HFFc6 (cell line): ENCODE results near the gene RHOBTB3. TPM values are rescaled to one million over a fixed set of nuclear protein-coding genes. Genes with fewer than 3 reads are reported as not detected.
A peak's percentile ranks its signal among the peaks of the same experiment; 100 is the strongest.

Experiments
- DNase-seq: peaks from one replicate; pipeline ENCODE4 v3.0.0-alpha.2; 2018
- H3K27ac Mint-ChIP-seq: 2 replicates; pipeline ENCODE4 v1.8.0; 2020; ENCODE audit warnings: mild to moderate bottlenecking, mixed read lengths
- H3K27me3 Mint-ChIP-seq: 2 replicates; pipeline ENCODE4 v1.8.0; 2021; ENCODE audit warnings: mild to moderate bottlenecking, moderate library complexity, mixed read lengths; ENCODE audit not compliant: insufficient read depth
- H3K36me3 Mint-ChIP-seq: 2 replicates; pipeline ENCODE4 v1.8.0; 2021; ENCODE audit warnings: low read depth, mixed read lengths
- H3K4me1 Mint-ChIP-seq: 2 replicates; pipeline ENCODE4 v1.8.0; 2020; ENCODE audit warnings: low read depth, mixed read lengths
- H3K4me3 Mint-ChIP-seq: 2 replicates; pipeline ENCODE4 v1.8.0; 2020; ENCODE audit warnings: mild to moderate bottlenecking, moderate library complexity, mixed read lengths
- H3K9me3 Mint-ChIP-seq: 2 replicates; pipeline ENCODE4 v1.8.0; 2020; ENCODE audit warnings: mild to moderate bottlenecking, mixed read lengths
- total RNA-seq, 6 experiments: library from RNA; stranded (reverse); fragmentation: NEBNext Ultra II Directional; extraction: Animal tissue kit (Norgen Biotek cat#: 25700); gene quantifications; 2 replicates in 1 of 6; 3 replicates in 5 of 6; pipeline ENCODE4 v1.2.3, GENCODE V29; 2021
- TF ChIP-seq, protein P1 (sequence below): fragments of 200-600 bp; sonication (generic); IDR thresholded peaks from 2 replicates; pipeline ENCODE4 v1.5.0; 2021; ENCODE audit warnings: antibody characterized with exemption, mild to moderate bottlenecking

RHOBTB3 gene
- total RNA-seq, 6 experiments from 2014 or later, result 110 to 184 (median 160) TPM

- Mint-ChIP-seq H3K27ac (peak overlapping the region; percentile 80), H3K9me3 (no peaks in the 10 kb centered on the region), H3K36me3 (peaks cover 43% of the 10 kb centered on the region), H3K4me1 (peaks cover 61% of the 10 kb centered on the region), H3K4me3 (peak overlapping the region; percentile 96), H3K27me3 (no peaks in the 10 kb centered on the region)
- TF ChIP-seq, protein P1, sequence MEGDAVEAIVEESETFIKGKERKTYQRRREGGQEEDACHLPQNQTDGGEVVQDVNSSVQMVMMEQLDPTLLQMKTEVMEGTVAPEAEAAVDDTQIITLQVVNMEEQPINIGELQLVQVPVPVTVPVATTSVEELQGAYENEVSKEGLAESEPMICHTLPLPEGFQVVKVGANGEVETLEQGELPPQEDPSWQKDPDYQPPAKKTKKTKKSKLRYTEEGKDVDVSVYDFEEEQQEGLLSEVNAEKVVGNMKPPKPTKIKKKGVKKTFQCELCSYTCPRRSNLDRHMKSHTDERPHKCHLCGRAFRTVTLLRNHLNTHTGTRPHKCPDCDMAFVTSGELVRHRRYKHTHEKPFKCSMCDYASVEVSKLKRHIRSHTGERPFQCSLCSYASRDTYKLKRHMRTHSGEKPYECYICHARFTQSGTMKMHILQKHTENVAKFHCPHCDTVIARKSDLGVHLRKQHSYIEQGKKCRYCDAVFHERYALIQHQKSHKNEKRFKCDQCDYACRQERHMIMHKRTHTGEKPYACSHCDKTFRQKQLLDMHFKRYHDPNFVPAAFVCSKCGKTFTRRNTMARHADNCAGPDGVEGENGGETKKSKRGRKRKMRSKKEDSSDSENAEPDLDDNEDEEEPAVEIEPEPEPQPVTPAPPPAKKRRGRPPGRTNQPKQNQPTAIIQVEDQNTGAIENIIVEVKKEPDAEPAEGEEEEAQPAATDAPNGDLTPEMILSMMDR, result no peak
- DNase-seq, result no peak
Observed at GRCh38 chr5:95818181-95819147, 87.3 kb downstream of the RHOBTB3 start.

GRCh38 chr5:95821110-95822021, 90.2 kb downstream of the RHOBTB3 start:
- peaks cover 25% of the 10 kb centered on the region for H3K36me3 Mint-ChIP-seq
- H3K27me3 Mint-ChIP-seq, result peaks cover 2% of the 10 kb centered on the region; the same call in 1 of the 2 replicates
- H3K4me1 Mint-ChIP-seq, result peaks cover 68% of the 10 kb centered on the region
- no peaks in the 10 kb centered on the region for H3K9me3 Mint-ChIP-seq
- TF ChIP-seq, protein P1, result no peak
- peak overlapping the region; percentile 96 for H3K4me3 Mint-ChIP-seq
- H3K27ac Mint-ChIP-seq, result peak overlapping the region; percentile 97
- DNase-seq, result no peak

DNA sequence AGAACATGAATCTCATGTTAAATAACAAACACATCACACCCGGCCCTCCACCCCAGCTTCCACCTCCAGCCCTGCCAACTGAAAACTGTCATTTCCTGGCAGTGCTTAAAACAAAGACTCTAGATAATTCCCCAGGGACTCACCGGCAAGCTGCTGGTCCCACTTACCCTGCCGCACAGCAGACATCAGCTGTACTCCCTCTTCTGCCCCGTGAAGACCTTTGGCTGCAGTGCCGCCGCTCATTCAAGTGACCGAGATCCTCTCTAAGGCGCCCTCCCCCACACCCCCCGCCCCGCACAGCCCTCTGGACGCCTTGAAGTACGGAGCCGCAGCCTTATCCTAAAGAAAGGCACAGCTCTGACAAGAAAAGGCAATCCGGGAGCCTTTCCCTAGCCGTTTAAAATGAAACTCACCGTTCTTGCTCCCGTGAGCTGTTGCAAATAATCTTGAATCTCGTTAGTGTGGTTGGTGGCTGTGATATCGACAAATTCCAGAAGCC, 91.0 kb downstream of the RHOBTB3 start:
- Mint-ChIP-seq H3K36me3 (peaks cover 21% of the 10 kb centered on the region), H3K4me3 (peak overlapping the region; percentile 96), H3K27me3 (peaks cover 2% of the 10 kb centered on the region; the same call in 1 of the 2 replicates), H3K4me1 (peaks cover 65% of the 10 kb centered on the region), H3K9me3 (no peaks in the 10 kb centered on the region), H3K27ac (peak overlapping the region; percentile 97)
- DNase-seq, result peak; percentile 16
- TF ChIP-seq, protein P1, result no peak

DNA sequence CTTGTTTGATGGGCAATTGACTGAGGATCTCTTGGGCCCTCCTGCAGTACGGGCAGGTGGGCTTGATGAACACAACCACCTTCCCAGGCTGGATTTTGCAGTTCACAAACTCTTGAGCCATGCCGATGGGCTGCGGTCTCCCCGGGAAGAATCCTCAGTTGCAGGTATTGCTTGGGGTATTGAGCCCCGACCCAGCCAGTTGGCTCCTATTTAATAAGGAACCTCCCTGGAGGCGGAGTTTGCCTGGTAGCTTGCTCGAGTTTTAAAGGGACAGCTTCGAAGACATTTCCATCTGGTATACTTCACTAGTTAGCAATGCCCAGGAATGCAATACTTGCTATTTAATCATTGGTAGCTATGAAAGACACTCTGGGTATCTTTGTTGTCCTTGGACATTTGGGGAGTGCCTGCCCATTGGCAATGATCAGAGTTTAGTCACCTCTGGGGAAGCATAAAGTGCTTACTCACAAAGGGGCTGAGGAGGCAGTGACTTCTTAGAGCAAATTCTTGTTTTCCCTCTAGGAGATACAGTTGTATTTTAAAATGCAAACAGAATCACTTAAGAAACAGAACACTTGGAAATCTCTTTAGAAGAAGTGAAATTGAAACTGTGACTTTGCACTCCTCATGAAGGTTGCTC, 91.5 kb downstream of the RHOBTB3 start, which contains the start of gene GLRX:
Gene GLRX (minus strand): TSS at position 185 of the 640 bp plus-strand sequence. CDS start 64 bp downstream, at position 121.
- peaks cover 2% of the 10 kb centered on the region; the same call in 1 of the 2 replicates for H3K27me3 Mint-ChIP-seq
- TF ChIP-seq, protein P1, result no peak
- H3K4me3 Mint-ChIP-seq, result peak within 1 kb of the TSS; percentile 96
- H3K4me1 Mint-ChIP-seq, result peaks cover 65% of the 10 kb centered on the region
- no peaks in the 10 kb centered on the region for H3K9me3 Mint-ChIP-seq
- H3K36me3 Mint-ChIP-seq, result peaks cover 21% of the 10 kb centered on the region
- peak within 1 kb of the TSS; percentile 97 for H3K27ac Mint-ChIP-seq
- DNase-seq, result peak; percentile 98
